ENCODE results near the gene PRKAG2. TPM values are rescaled to one million over a fixed set of nuclear protein-coding genes. Genes with fewer than 3 reads are reported as not detected.

PRKAG2 gene
- total and polyA plus RNA-seq, 2 of the 8 experiments (the other 6 are each of a cell fraction or from before 2014, with no cell fraction given) = 7.5 to 18.1 TPM

DNA sequence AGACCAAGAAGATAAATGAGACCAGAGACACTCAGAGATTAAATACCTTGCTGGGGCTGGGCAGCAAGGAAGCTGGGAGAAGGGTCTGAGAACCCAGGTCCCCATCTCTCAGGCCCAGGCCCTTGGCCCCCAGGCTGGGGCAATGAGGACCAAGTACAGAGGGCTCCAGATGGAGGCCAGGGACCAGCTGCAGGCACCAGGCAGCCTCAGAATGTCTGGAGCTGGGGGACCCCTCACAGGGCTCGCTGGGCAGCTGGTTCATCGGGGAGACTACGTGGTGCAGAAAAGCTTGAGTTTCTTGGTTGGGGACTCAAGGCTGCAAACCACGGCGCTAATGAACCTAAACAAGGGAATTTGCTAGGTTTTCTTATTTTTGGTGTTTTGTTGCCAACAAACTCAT, 75.6 kb downstream of the PRKAG2 start:
- H2AK5ac ChIP-seq (ENCODE audit: low read depth, low read length) = no peak overlapping the region
- no peak overlapping the region for H4K5ac ChIP-seq (ENCODE audit: insufficient read length, low read depth, low read length)
- no peak overlapping the region for H3K14ac ChIP-seq (ENCODE audit: insufficient read length)
- H3K36me3 ChIP-seq (ENCODE audit: control insufficient read depth in 2 of 4, insufficient read depth in 4 of 4, low read length in 3 of 4) = no peaks in the 10 kb centered on the region
- H2BK120ac ChIP-seq (replicated peaks; ENCODE audit: low read depth, low read length) = no peak overlapping the region
- H3K4ac ChIP-seq (replicated peaks; ENCODE audit: insufficient read length, low read depth, low read length) = no peak overlapping the region
- H3K4me1 ChIP-seq (replicated peaks in 1 of 4; ENCODE audit: control insufficient read depth in 3 of 4, insufficient read depth in 4 of 4, low read length in 3 of 4) = no peaks in the 10 kb centered on the region
- no peak overlapping the region for H3K4me2 ChIP-seq (ENCODE audit: insufficient read depth in 1 of 2, low read depth in 2 of 2, low read length in 2 of 2)
- ChIA-PET POLR2A (ENCODE audit: partially characterized antibody) (no interaction called here), CTCF (ENCODE audit: partially characterized antibody) (interaction anchor here (0.8 to 2.1 kb wide), 3 partner anchors 15 to 96 kb away, joined by 3 to 9 read pairs (median 4); no protein-coding TSS in a partner anchor)
- H3K9me3 ChIP-seq (ENCODE audit: insufficient read depth in 2 of 2, low read depth in 1 of 2, low read length in 1 of 2) = no peaks in the 10 kb centered on the region
- no peak overlapping the region for H3K9ac ChIP-seq (replicated peaks in 1 of 4; ENCODE audit: extremely low read depth in 1 of 4, low read depth in 3 of 4, low read length in 3 of 4)
- H4K8ac ChIP-seq (ENCODE audit: extremely low read depth, insufficient read depth, low read length) = no peak overlapping the region
- no peak overlapping the region for H2BK5ac ChIP-seq (ENCODE audit: low read depth, low read length)
- 86% methylated on average over 5 of the region's 5 CpGs; no CpG with 5 or more reads in 1 of the 2 experiments for WGBS, 2 experiments (ENCODE audit: extremely low coverage in 1 of 2, insufficient coverage in 1 of 2, insufficient read length in 1 of 2, insufficient replicate concordance in 2 of 2, low coverage in 1 of 2, low lambda C conversion rate in 2 of 2, missing lambda C conversion rate in 1 of 2)
- no peak overlapping the region for H3K18ac ChIP-seq (ENCODE audit: extremely low read depth, low read length)
- no peaks in the 10 kb centered on the region for H4K20me1 ChIP-seq (replicated peaks in 1 of 2; ENCODE audit: control insufficient read depth in 1 of 2, insufficient read depth in 2 of 2, low read length in 2 of 2)
- no peak overlapping the region for H2AFZ ChIP-seq (ENCODE audit: low read length)
- H2BK20ac ChIP-seq (ENCODE audit: low read length) = no peak overlapping the region
- no peak overlapping the region for H3K23ac ChIP-seq (ENCODE audit: insufficient read length)
- no peaks in the 10 kb centered on the region for H3K79me2 ChIP-seq (ENCODE audit: control insufficient read depth in 1 of 2, insufficient read depth in 2 of 2, low read length in 2 of 2)
- H3K27ac ChIP-seq (ENCODE audit: low read depth, low read length) = no peak overlapping the region
- H3K56ac ChIP-seq (replicated peaks; ENCODE audit: insufficient read length, low read depth, low read length) = no peak overlapping the region
- no peaks in the 10 kb centered on the region for H3K27me3 ChIP-seq (replicated peaks in 1 of 4; ENCODE audit: control insufficient read depth in 3 of 4, extremely low read depth in 1 of 4, insufficient read depth in 3 of 4, low read length in 3 of 4)
- no peak overlapping the region for H4K91ac ChIP-seq (replicated peaks; ENCODE audit: insufficient read length, low read length)
- H2BK15ac ChIP-seq (ENCODE audit: low read length) = no peak overlapping the region
- no peak overlapping the region for H3K4me3 ChIP-seq (ENCODE audit: extremely low read depth in 1 of 4, insufficient read depth in 2 of 4, low read depth in 3 of 4, low read length in 4 of 4)
- no peak for FAIRE-seq
- DNase-seq (ENCODE audit: low read depth in 1 of 2, low spot score in 2 of 2) = no peak
- no peaks in the 10 kb centered on the region for H3K79me1 ChIP-seq (ENCODE audit: low read depth, low read length)
- no peak overlapping the region for H2BK12ac ChIP-seq (ENCODE audit: low read depth, low read length)
- H3K23me2 ChIP-seq (ENCODE audit: low read depth, low read length) = no peaks in the 10 kb centered on the region
- TF ChIP-seq CBX8 (IDR thresholded peaks at IDR 0.05; ENCODE audit: borderline replicate concordance, low read depth, low read length) = no peak
- no peak for TF ChIP-seq SP4 (IDR thresholded peaks at IDR 0.05; ENCODE audit: low read length)
- no peak for TF ChIP-seq JUND (IDR thresholded peaks at IDR 0.05; ENCODE audit: low read length)
- no peak for TF ChIP-seq JUN (IDR thresholded peaks at IDR 0.05; ENCODE audit: low read depth, low read length)
- no peak for TF ChIP-seq PHF8 (conservative IDR thresholded peaks at IDR 0.05; ENCODE audit: low read depth, low read length)
- TF ChIP-seq CTBP2 (IDR thresholded peaks at IDR 0.05; ENCODE audit: borderline replicate concordance, insufficient read depth, insufficient read length, low read length) = no peak
- TF ChIP-seq HDAC6 (IDR thresholded peaks at IDR 0.05; ENCODE audit: low read depth, low read length) = no peak
- no peak for TF ChIP-seq SIRT6 (IDR thresholded peaks at IDR 0.05; ENCODE audit: low read length)
- TF ChIP-seq, protein P1, sequence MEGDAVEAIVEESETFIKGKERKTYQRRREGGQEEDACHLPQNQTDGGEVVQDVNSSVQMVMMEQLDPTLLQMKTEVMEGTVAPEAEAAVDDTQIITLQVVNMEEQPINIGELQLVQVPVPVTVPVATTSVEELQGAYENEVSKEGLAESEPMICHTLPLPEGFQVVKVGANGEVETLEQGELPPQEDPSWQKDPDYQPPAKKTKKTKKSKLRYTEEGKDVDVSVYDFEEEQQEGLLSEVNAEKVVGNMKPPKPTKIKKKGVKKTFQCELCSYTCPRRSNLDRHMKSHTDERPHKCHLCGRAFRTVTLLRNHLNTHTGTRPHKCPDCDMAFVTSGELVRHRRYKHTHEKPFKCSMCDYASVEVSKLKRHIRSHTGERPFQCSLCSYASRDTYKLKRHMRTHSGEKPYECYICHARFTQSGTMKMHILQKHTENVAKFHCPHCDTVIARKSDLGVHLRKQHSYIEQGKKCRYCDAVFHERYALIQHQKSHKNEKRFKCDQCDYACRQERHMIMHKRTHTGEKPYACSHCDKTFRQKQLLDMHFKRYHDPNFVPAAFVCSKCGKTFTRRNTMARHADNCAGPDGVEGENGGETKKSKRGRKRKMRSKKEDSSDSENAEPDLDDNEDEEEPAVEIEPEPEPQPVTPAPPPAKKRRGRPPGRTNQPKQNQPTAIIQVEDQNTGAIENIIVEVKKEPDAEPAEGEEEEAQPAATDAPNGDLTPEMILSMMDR (IDR thresholded peaks at IDR 0.05; ENCODE audit: control extremely low read depth in 1 of 3, insufficient read depth in 1 of 3, low read depth in 1 of 3, low read length in 3 of 3) = no peak
- TF ChIP-seq, protein P2, sequence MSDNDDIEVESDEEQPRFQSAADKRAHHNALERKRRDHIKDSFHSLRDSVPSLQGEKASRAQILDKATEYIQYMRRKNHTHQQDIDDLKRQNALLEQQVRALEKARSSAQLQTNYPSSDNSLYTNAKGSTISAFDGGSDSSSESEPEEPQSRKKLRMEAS (IDR thresholded peaks at IDR 0.05) = no peak
- TF ChIP-seq SAP30 (IDR thresholded peaks at IDR 0.05; ENCODE audit: insufficient read depth, insufficient replicate concordance, low read length) = no peak

All from H1 (cell line).